Measurements from ENCODE around the gene AQP12B. TPM values are rescaled to one million over a fixed set of nuclear protein-coding genes. Genes with fewer than 3 reads are reported as not detected.
A peak's percentile ranks its signal among the peaks of the same experiment; 100 is the strongest.
"Not testable (repeated sequence)": the region's sequence is repeated elsewhere in the genome, so short reads cannot be mapped to it uniquely, and the experiment has no call there.

The AQP12B gene
- total RNA-seq, 1 donor from 2014 or later: not detected

GRCh38 chr2:240701736-240702639, 19.3 kb upstream of the AQP12B start:
- Mint-ChIP-seq H3K27ac (no peak overlapping the region), H3K27me3 (peaks cover 18% of the 10 kb centered on the region), H3K9me3 (no peaks in the 10 kb centered on the region), H3K4me3 (no peak overlapping the region), H3K4me1 (peaks cover 15% of the 10 kb centered on the region), H3K36me3 (ENCODE audit: low read depth) (no peaks in the 10 kb centered on the region)
- no peak for DNase-seq
- intact Hi-C loops (cut with micrococcal nuclease): loop anchor here (10.0 kb wide), 2 partner anchors 117 to 187 kb away; partner anchors contain the start of gene CAPN10

DNA sequence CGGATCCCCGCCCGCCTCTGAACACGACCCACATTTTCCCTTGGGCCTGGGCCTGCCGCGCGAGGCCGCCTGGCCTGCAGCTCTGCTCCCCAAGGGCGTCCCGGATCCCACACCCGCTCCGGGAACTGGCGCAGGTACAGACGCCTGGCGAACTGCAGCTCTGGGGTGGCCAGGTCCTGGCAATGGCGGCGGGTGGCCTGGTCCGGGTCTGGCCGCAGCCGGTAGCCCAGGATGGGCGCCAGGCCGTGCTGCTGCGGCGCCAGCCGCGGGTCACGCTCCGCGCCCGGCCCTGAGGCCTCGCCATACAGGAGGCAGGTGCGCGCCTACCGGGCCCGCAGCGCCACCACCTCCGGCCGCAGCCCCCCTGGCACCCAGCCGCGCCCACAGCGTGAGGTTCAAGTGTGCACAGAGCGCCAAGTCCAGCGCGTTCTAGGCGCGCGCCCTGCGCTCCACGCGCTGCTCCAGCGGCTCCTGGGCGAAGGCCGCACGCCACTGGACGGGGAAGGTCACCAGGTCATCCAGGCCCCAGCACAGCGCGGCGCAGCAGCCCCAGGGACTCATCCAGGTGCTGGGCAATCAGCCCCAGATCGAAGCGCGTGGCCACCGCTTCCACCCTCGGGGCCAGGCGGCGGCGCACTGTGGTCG, 18.5 kb upstream of the AQP12B start:
- Mint-ChIP-seq H3K9me3 (no peaks in the 10 kb centered on the region), H3K27me3 (peaks cover 15% of the 10 kb centered on the region), H3K4me1 (peaks cover 15% of the 10 kb centered on the region), H3K4me3 (no peak overlapping the region), H3K27ac (no peak overlapping the region), H3K36me3 (ENCODE audit: low read depth) (no peaks in the 10 kb centered on the region)
- intact Hi-C loops (cut with micrococcal nuclease): loop anchor here (10.0 kb wide), 2 partner anchors 116 to 186 kb away; partner anchors contain the start of gene CAPN10
- no peak for DNase-seq

GRCh38 chr2:240700616-240701015, 17.9 kb upstream of the AQP12B start:
- H3K4me1 Mint-ChIP-seq: peaks cover 15% of the 10 kb centered on the region
- intact Hi-C loops (cut with micrococcal nuclease): loop anchor here (10.0 kb wide), 2 partner anchors 116 to 186 kb away; partner anchors contain the start of gene CAPN10
- not testable (repeated sequence) for H3K9me3 Mint-ChIP-seq

GRCh38 chr2:240699835-240700234, 17.1 kb upstream of the AQP12B start:
- not testable (repeated sequence) for H3K4me3 Mint-ChIP-seq; H3K27ac Mint-ChIP-seq; H3K9me3 Mint-ChIP-seq; H3K4me1 Mint-ChIP-seq; DNase-seq; H3K27me3 Mint-ChIP-seq; H3K36me3 Mint-ChIP-seq (ENCODE audit: low read depth)
- intact Hi-C loops (cut with micrococcal nuclease): loop anchor here (10.0 kb wide), 2 partner anchors 115 to 185 kb away; partner anchors contain the start of gene CAPN10

More at GRCh38 chr2:240700616-240701015, 17.9 kb upstream of the AQP12B start:
- peaks cover 15% of the 10 kb centered on the region for H3K27me3 Mint-ChIP-seq
- DNase-seq; H3K36me3 Mint-ChIP-seq (ENCODE audit: low read depth); H3K27ac Mint-ChIP-seq; H3K4me3 Mint-ChIP-seq: not testable (repeated sequence)

DNA sequence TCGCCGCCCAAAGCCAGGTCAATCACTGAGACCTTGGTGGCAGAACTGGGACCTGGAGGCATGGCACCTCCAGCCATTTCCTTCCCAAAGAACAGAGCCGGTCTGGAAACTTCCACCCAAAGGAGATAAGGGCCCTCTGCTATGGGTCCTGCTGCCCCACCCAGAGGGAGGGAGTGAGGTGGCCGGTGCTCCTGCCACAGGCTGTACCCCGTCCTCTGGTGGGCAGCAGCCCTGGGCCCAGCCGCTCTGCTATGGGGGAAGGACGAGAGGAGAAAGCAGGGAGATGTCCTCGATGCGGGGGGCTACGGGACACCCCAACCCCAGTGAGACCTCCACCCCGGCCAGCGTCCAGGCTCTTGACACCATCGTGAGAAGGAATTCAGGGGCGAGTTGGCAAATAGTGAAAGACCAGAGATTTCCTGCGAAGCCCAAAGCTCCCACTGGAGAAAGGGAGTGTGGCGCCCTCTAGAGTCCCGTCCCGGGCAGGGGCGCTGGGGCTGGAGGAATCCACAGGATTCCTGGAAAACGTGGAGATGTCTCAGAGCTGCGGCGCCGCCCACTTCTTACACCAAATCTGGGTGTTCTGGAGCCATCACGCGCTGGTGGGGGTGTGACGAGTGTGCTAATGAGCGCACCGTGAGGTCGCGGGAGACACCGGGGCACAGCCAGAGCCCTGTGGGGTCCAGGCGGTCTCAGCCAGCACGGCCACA, 16.3 kb upstream of the AQP12B start:
- H3K27me3 Mint-ChIP-seq; H3K27ac Mint-ChIP-seq; H3K36me3 Mint-ChIP-seq (ENCODE audit: low read depth); intact Hi-C loops (cut with micrococcal nuclease); H3K4me1 Mint-ChIP-seq; H3K4me3 Mint-ChIP-seq; DNase-seq; H3K9me3 Mint-ChIP-seq: not testable (repeated sequence)

GRCh38 chr2:240696469-240696868, 13.8 kb upstream of the AQP12B start:
- H3K27me3 Mint-ChIP-seq; H3K4me1 Mint-ChIP-seq; intact Hi-C loops (cut with micrococcal nuclease); H3K4me3 Mint-ChIP-seq; H3K36me3 Mint-ChIP-seq (ENCODE audit: low read depth); H3K27ac Mint-ChIP-seq; DNase-seq; H3K9me3 Mint-ChIP-seq: not testable (repeated sequence)

- H3K4me1 Mint-ChIP-seq; H3K27me3 Mint-ChIP-seq; H3K36me3 Mint-ChIP-seq (ENCODE audit: low read depth); intact Hi-C loops (cut with micrococcal nuclease); H3K9me3 Mint-ChIP-seq; H3K4me3 Mint-ChIP-seq; H3K27ac Mint-ChIP-seq; DNase-seq: not testable (repeated sequence)
Measured at GRCh38 chr2:240695593-240695992, 12.9 kb upstream of the AQP12B start.

DNA sequence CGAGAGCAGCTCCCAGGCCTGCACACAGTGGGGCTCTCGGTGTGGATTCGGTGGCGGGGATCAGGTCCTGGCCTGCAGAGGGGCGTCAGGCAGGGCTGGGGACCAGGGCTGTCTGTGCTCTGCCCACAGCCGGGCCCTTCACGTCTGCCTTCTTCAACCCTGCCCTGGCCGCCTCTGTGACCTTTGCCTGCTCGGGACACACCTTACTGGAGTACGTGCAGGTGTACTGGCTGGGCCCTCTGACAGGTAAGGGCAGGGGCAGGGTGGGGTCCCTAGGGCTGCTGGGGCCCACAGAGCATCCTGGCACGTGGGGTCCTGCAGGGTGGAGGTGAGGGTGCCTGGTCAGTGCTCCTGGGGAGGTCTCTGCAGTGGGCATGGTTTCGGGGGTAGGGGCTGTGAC, 11.6 kb upstream of the AQP12B start:
- H3K9me3 Mint-ChIP-seq; DNase-seq; H3K27ac Mint-ChIP-seq; H3K4me3 Mint-ChIP-seq; H3K36me3 Mint-ChIP-seq (ENCODE audit: low read depth); H3K27me3 Mint-ChIP-seq; H3K4me1 Mint-ChIP-seq; intact Hi-C loops (cut with micrococcal nuclease): not testable (repeated sequence)

- H3K9me3 Mint-ChIP-seq; H3K27ac Mint-ChIP-seq; DNase-seq; H3K4me3 Mint-ChIP-seq; H3K36me3 Mint-ChIP-seq (ENCODE audit: low read depth); H3K27me3 Mint-ChIP-seq; intact Hi-C loops (cut with micrococcal nuclease); H3K4me1 Mint-ChIP-seq: not testable (repeated sequence)
Measured at GRCh38 chr2:240692583-240693561, 10.2 kb upstream of the AQP12B start.

DNA sequence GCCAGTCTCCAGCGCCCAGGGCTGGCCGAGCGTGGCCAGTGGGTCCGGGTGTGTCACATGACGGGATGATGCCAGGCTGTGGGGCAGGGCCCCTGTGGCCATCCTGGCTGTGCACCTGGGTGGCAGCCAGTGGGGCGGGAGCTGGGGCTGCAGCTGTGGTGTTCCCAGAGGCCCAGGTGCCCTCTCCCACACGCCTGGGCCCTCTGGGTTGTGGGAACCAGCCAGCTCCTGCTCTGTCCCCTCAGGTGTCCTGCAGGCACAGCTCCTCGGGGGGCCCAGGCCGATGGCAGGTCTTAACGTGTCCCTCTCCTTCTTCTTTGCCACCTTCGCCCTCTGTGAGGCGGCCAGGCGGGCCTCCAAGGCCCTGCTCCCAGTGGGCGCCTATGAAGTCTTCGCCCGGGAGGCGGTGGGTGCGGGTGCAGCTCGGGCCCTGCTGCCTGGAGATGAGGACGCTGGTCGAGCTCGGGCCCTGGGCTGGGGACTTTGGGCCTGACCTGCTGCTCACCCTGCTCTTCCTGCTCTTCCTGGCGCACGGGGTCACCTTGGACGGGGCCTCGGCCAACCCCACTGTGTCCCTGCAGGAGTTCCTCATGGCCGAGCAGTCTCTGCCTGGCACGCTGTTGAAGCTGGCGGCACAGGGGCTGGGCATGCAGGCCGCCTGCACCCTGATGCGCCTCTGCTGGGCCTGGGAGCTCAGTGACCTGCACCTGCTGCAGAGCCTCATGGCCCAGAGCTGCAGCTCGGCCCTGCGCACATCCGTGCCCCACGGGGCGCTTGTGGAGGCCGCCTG, 9.1 kb upstream of the AQP12B start, which contains the start of gene AQP12A:
Gene AQP12A, plus strand, starts transcription at position 236 of the 790 bp plus-strand sequence. Its CDS starts 48 bp downstream, at position 284.
- intact Hi-C loops (cut with micrococcal nuclease); H3K27ac Mint-ChIP-seq; H3K4me1 Mint-ChIP-seq; H3K27me3 Mint-ChIP-seq; H3K9me3 Mint-ChIP-seq; H3K4me3 Mint-ChIP-seq; H3K36me3 Mint-ChIP-seq (ENCODE audit: low read depth): not testable (repeated sequence)
- peak; percentile 53 for DNase-seq

DNA sequence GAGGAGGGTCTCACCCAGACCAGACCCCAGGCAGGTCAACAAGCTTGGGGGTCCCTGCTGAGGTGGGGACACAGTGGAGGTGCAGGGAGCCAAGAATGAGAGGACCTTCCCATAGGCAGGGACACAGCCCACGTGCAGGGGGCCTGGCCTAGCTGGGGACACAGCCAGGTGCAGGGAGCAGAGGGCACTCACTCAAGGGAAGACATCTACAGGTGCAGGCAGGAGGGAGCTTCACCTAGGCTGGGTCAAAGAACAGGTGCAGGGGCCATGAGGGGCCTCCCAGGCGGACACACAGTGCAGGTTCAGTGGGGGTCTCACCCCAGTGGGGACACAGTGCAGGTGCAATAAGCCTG, 8.4 kb upstream of the AQP12B start:
- H3K36me3 Mint-ChIP-seq (ENCODE audit: low read depth); intact Hi-C loops (cut with micrococcal nuclease); H3K4me1 Mint-ChIP-seq; H3K9me3 Mint-ChIP-seq; H3K27ac Mint-ChIP-seq; H3K4me3 Mint-ChIP-seq; H3K27me3 Mint-ChIP-seq: not testable (repeated sequence)
- peak; percentile 37 for DNase-seq

DNA sequence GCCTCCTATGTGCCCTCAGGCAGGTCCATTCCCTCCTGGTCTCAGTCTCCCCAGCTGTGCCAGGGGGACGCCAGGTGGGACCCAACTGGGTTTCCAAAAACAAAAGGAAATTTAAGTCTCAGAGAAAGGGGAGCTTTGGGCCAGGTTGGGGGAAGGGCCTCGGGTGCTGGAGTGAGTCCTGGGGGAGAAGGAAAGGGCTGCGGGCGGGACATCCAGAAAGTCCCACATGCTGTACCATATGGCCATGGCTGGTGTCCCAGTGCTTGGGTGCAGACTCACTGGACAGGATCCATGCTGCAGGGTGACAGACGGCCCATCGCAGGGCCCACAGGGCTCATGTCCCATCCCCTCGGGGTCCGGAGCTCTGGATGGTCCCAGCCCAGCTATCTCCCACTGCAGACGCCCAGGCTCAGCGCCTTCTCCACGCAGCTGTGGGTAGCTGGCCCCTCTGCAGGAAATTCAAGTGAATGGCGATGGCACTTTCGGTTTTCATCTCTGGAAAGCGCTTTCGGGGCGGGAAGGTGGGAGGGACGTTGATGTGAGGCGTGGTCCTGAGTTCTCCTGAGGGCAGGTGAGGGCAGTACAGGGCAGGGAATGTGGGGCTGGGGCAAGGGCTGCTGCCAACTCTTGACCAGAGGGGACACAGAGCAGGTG, 7.9 kb upstream of the AQP12B start:
- H3K36me3 Mint-ChIP-seq (ENCODE audit: low read depth); intact Hi-C loops (cut with micrococcal nuclease); H3K27ac Mint-ChIP-seq; H3K27me3 Mint-ChIP-seq; H3K4me1 Mint-ChIP-seq; H3K9me3 Mint-ChIP-seq: not testable (repeated sequence)
- H3K4me3 Mint-ChIP-seq: peak overlapping the region; percentile 12
- DNase-seq: peak; percentile 55
